A172 (cell line): ENCODE results near the gene DIAPH2. TPM values are rescaled to one million over a fixed set of nuclear protein-coding genes. Genes with fewer than 3 reads are reported as not detected.

Experiments
- DNase-seq: peaks from one replicate; pipeline ENCODE4 v3.0.0-alpha.2; 2015; ENCODE audit warnings: low spot score
- total RNA-seq: library from RNA; depleted of rRNA; stranded (reverse); fragments of >200 nt; shearing (Covaris generic); gene quantifications from 2 replicates; pipeline ENCODE4 v1.2.3, GENCODE V29; 2014

Gene DIAPH2
- total RNA-seq, 1 experiment from 2014 or later: 4.7 TPM

DNA sequence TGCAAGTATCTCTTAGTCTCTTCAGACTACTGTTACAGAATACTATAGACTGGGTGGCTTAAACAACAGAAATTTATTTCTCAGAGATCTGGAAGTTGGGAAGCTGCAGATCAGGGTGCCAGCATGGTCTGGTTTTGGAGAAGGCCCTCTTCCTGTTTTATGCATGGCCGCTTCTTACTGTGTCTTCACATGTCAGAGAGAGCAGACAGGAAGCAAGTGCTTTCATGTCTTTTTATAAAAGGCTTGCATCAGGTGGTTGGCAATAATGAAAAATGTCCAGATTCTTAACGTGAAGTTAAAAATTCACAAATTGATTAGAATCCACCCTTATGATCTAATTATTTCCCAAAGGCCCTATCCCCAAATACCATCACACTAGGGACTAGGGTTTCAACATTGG, 484.0 kb downstream of the DIAPH2 start:
- DNase-seq: no peak

DNA sequence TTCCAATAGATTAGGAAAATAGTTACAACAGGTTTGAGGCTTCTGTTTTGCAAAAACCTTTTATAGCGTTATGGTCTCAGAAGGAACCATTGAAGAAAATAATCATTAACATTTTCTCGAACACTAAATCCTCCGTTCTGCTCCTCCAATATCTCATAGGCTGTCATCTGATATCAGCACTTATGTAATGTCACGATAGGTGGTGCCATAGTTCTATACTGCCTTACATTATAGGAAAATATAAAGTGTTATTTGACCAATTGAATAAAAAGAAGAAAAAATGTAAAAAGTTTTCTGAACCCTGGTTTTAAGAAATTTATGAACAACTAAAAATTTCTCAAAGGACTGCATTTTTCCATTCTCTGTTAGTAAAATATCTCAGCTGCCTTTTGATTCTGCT, 490.5 kb downstream of the DIAPH2 start:
- no peak for DNase-seq

DNA sequence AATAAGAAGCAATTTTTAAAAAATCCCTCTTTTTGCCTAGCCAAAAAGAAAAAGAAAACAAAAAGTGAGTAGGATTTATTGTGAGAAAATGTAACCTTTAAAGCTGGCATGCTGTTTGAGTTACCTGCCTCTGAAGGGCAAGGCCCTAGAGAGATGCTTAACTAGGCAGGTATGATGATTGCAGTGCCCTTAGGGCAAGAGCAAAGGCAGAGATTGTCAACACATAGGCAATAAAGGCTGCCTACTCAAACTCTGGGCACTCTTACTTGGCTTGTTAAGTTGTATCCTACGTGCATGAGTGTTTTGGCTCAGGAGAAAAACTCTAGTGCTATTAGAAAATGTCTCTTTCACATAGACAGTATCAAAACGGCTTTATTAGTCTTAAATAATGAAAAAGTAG, 505.0 kb downstream of the DIAPH2 start:
- DNase-seq: no peak

DNA sequence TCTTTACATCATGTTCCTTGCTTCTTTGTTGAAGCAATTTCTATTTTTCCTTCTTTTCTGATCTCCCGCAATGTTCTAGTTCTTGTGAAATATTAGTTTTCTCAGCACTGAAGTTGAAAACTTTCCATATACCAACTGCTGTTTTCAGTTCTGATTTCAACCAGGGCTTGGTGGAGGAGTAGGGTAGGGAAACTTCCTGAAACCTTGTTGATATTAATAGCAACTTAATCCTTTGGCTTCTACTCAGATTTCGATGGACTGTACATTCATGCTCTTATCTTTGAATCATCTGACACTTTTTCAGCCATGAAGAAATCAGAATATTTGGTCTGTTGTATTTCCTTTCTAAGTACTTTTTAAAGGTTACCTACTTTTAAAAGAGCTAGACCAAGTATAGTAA, 514.9 kb downstream of the DIAPH2 start:
- DNase-seq: no peak

DNA sequence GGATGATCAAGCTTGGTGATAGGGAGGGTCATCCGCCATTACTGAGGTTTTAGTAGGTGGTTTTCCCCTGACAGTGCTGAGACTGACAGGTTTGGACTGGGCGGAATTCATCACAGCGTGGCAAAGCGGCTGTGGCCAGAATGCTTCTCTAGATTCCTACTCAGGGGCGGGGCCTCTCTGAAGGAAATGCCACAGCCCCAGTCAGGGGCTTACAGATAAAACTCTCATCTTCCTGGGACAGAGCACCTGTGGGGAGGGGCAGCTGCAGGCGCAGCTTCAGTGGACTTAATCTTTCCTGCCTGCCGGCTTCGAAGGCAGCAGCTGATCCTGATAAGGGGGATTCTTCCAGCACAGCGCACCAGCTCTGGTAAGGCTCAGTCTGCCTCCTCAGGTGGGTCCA, 515.8 kb downstream of the DIAPH2 start:
- no peak for DNase-seq

DNA sequence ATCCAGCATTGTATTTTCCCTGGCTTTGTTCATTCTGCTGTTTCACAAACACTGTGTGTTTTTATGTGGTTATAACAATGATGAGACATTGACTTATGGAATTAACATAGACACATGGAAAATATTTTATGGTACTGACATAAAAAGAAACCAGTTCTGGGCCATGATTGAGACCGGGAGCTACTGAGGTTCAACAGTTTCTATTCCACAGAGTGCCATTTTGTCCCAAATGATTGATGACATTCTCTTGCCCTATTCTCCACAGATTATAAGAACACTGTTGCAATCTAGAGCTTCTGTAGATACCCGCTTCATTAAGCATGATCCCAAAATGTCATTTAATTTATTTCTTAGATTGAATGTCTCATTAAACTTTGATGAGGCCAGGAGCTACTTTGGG, 525.9 kb downstream of the DIAPH2 start:
- no peak for DNase-seq

DNA sequence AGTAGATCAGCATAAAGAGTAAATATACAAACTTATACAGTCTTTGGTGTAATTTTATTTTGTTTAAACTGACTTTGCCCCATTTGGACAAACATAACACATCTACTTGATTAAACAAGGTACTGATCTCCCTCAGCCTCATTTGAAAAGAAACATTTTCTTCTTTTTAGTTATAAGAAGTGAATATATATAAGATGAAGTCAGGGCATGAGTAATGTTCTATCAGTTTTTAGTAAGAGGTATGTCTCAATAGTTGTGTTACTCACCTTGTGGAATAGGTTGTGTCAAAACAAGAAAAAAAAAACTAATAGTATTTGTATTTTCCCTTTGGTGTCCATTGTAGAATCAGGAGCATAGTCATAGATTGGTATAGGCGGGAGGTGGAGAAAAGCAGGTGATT, 526.4 kb downstream of the DIAPH2 start:
- DNase-seq: no peak

DNA sequence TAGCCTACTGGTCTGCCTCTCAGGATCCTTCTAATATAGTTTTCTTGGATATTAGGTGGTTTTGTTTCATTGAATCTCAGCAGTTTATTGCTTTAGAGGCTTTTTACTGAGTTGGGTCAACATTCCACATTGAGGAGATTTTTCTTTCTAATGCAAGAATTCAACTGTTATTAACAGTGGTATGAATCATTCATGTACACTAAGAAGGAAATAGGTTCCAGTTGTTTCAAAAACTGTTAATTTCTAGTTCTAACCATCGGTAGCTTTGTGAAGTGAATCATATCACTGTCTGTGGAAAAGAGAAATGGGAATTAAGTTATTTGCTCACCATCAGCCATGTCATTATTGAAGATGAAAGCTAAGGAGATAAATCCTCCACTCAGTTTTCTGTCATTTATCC, 530.5 kb downstream of the DIAPH2 start:
- DNase-seq: no peak

DNA sequence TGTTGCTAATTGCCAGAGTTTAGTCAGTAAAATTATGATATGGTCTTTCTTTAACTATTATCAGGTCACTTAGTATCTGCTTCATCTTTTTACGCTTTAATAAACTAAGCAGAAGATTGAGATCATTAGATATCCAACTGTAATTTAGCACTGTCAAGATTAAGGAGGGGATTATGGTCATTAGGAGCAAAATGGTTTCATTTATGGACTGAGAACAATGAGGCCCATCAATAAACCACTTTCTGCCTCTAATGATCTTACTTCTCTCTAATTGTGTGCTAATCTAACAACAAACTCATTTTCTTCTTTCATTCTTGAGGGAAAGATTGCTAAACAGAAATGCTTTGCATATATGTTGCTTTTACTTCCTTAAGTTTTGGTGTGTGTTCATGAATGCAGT, 539.5 kb downstream of the DIAPH2 start:
- no peak for DNase-seq

DNA sequence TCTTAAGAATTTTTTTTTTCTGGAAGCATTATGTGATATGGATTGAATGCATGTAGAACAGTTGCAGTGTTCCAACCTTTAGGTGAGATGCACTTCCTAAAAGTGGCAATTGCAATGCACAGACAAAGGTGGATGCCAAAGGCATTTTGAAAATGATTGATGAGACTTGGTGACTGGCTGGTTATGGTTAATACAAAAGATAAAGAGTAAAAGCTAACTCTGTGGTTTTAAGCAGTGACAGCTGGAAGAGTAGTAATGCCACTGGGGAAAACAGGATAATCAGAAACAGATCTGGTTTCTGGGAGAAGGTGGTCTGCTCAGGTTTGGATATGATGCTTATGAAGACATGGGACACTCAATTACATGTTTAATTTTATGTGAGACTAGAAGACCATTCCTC, 544.7 kb downstream of the DIAPH2 start:
- no peak for DNase-seq

DNA sequence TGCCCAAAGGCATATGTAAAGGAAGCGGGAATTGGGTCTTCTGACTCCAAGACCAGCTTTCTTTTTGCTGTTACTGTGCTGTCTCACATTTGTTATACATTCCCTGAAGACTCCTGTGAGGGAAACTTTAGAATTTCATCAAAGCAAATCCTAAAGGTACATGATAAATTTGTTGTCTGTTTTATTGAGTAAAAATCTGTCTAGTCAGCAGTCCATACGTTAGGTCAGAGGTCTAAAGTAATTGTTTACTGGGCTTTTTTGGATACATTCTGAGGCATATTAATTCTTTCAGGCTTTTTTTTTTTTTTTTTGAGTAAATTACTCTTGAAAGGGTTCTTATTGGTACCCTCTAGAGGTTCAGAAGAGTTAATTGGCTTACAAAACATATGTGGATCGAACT, 546.3 kb downstream of the DIAPH2 start:
- no peak for DNase-seq

DNA sequence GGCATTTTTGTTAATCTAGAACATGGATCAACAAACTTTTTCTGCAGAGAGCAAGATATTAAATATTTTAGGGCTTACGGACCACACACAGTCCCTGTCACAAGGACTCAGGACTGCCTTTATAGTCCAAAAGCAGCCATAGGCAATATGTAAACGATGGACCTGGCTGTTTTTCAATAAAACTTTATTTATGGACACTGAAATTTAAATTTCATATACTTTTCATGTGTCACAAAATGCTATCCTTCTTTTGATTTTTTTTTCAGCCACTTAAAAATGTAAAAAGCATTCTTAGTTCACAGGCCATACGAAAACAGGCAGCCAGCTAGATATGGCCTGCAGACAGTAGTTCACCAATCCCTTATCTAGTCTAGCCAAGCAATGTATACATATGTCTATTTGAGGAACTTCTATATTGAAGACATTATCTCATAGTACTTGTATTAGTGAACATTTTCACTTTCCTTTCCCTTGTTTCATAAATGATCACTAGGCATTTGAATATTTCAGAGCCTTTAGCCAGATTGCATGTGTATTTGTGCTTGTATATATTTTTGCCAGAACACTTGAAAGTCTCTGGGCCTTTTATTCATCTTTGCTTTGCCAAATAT, 549.9 kb downstream of the DIAPH2 start:
- no peak for DNase-seq

DNA sequence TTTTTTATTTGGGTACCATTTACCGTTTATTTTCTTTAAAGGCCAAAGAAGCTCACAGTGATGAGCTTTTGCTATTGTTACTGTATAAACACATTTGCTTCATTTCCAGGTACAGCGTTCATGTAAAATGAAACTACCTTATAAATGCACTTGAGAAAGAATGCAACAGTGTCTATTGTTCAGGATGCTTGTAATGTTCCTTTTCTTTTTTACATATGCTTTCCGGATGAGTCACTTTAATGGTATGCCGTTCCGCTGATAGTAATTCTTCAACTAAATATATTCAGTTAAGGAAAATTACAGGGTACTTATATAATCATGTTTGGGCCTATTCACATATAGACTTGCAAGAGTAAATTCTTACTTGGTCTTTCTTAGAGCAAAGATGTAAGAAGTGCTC, 554.0 kb downstream of the DIAPH2 start:
- peak; percentile 26 for DNase-seq

DNA sequence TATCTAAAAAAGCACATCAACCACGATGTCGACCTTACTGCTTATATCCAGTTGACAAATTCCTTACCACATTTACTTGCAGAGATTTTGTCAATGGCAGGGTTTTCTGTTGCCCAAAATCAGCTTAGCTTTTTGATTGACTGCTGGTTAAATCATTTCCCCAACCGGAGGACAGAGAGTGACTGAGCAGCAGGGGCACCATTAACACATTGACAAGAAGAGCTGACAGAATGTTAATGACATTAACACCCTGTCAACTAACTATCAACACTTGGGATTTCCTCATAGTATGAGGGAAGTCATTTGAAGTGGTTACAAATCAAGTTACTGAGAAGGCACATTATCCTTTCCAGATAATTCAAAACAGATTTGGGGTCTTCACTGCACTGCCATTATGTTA, 567.5 kb downstream of the DIAPH2 start:
- no peak for DNase-seq

DNA sequence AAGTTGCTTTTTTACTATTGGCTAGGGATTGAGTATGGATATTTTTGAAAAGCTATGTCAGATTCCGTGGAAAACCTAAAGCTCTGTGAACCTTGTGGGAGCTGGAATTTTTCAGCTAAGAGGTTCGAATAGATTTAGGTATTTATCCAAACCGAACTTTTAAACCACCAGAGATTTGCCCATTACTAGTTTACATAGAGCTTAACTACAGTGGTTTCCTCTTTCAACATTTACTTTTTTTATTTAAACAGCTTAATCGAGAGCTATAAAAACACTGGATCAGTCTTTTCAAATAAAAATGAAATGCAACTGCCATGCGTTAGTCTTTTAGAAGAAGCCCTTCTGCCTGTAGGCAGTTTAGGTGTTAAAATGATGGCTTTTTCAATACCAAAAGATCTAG, 576.0 kb downstream of the DIAPH2 start:
- no peak for DNase-seq

DNA sequence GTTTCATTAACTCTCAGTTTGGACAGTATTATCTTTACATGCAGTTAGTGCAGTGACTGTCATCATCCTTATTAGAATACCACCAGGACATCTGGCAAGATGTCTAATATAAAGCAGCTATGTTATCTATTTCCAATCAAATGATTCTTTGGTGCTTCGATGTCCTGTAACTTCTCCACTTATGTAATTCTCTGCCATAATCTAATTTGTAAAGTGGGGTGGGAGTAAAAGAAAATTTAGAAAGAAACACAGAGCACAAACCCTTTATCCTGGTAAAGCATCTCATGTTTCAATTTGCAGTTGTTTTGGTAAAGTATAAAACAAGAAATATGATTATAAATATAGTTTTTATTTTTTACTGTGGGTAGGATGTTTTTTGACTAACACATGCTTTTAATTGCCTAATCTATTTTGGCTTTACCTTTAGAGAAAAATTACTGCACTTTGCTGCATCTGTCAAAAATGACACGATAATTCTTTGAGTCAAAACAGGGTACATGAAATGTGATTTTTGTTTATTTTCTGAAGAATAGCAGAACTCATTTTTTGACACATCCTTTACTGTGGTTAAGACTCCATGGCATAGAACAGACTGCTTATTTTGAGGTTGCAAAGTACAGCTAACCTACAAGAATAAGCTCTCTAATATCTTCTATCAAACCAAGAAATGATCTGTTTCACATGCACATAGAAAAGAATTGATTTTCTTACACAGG, 581.9 kb downstream of the DIAPH2 start:
- no peak for DNase-seq

DNA sequence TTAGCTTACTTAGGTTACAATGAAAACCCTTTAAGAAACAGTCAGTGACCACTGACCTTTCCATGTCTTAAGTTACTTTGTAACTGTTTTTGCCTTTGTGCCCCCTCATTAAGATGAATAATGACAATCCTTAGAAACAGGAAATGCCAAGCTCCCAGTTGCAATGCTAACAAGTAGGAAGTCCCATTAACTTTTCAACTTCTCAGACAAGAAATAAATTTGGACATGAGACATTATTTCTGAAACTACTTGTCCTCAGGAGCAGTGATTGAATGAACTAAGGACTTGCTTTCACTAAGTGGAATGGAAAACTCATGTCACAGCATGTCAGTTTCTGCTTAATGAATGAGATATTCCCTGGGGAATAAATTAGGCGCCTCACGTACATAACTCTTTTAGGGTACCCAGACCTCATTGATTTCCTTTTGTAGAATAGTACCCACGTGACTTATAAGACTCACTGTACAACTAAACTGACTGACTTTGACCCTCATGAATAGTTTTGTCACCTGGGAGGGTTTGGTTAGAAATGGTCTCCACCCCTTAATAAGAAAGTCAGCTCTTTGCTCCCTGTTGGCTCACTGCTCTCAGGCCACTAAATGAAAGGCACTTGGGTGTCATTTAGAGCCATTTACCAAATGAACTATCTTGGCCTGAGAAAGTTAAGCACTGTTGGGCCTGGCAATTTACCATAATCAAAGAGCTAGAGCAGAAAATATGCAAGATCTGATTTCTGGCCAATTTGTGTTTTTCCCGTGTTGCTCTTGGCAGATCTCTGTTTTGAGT, 582.9 kb downstream of the DIAPH2 start:
- peak; percentile 2 for DNase-seq

DNA sequence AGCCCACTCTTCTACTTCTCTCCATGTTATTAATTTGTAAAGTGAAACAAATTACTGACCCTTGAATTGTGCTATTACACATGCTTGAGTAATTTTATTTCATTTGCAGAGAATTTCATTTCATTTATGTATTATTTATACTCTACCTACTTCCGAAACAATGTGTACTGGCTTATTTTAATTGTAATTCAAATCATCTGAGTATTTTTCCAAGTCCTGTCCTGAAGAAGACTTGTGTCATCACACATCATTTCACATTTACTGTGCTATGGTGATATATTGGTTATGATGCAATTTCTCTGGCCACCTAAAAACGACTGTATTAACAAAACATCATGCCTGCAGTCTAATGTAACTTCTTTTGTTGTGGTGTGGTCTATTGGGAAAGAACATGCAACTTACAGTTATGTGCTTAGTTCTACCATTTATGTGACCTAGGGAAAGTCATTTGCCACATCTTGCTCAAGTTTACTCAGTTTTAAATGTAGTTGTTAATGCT, 583.6 kb downstream of the DIAPH2 start:
- DNase-seq: no peak

DNA sequence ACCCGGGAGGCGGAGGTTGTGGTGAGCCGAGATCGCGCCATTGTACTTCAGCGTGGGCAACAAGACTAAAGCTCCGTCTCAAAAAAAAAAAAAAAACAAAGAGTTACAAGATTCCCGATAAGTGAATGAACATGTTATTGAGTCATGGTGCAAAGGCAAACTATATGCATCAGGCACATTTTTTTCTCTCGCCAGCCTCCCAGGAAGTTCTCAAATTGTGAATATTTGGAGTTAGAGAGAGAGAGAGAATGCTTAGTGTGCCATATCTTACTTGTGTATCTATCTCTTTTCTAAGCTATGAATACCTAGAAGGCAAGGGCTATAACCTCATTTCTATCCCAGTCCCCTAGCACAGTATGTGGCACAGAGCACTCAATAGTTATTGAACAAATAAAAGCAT, 599.9 kb downstream of the DIAPH2 start:
- DNase-seq: no peak

DNA sequence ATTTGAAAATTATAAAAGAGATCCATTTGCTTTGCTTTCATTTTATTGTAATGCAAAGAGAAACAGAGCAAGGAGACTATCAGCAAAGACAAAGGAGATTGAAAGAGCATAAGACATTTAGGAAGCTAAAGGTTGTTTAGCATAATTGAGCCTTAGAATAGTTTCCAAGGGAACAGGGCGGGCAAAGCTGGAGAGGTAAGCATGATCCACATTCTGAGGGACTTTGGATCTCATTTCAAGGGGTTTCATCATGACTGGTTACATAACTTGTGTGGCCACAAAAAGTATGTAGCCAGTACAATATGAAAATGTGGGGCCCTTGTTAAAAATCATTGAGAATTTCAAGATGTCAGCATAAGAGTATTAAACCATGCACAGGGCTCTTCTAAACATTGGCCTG, 605.6 kb downstream of the DIAPH2 start:
- no peak for DNase-seq

DNA sequence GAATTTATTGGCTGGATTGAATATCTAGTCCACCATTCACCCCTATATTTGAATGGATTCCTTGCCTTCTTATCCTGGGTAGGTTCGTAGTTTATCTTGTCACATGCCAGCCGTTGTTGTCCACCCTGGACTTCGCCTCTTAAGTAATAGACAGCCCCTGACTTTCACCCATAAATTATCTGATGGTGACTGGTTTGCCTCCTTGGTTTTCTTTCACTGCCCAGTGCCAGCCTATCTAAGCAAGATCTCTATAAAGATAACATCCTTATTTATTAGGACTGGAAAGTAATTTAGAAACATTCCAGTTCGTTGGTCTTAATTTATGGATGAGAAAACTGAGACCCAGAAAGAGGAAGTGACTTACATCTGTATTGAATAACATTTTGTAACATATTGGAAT, 609.4 kb downstream of the DIAPH2 start:
- no peak for DNase-seq

DNA sequence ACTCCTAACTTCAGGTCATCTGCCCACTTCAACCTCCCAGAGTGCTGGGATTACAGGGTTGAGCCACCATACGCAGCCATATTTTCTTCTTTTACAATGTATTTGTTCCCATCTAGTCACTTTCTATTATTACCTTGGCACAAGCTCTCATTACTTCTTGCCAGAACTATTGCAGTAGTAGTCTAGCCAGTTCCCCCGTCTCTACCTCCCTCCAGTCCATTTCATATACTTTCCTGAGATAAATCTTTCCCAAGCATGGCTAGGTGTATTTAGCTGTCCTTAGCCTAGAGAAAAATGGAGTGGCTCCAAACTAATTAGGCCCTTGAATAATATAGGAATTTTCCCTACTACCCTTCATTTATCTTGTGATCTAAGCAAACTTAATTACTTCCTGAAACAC, 611.3 kb downstream of the DIAPH2 start:
- DNase-seq: no peak
